PC-3 (cell line): ENCODE measurements around the gene CYB561D2.

Experiments used
- EZH2 ChIP-seq: fragments of 300-600 bp; sonication (generic); IDR thresholded peaks from one replicate; pipeline ENCODE4 v1.6.1; 2017; ENCODE audit warnings: antibody characterized with exemption, mild to moderate bottlenecking, low read length; ENCODE audit not compliant: unreplicated experiment
- TF ChIP-seq, protein P1 (sequence below): fragments of 300-600 bp; sonication (generic); conservative IDR thresholded peaks from 2 replicates; pipeline ENCODE4 v1.5.1; 2017; ENCODE audit warnings: antibody characterized with exemption, low read depth, mild to moderate bottlenecking, low read length

DNA sequence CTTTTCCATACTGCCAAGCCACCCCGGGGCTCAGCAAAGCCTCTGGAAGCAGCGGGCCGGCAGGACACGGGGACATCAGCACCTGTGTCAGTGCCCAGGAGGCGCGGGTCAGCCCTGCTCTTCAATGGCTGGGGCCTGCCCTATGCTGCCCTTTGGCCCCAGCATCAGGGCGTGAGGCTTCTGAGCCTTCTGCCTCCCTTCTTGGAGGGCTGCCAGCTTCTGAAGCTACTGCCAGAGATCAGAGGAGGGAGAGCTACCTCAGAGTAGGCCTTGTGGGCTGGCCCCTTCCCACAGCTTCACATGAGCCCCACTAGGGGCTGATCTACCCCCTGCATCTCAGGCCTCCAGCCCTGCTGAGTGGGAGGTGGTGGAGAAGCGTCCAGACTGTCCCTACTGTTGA is 21.7 kb downstream of the CYB561D2 start:
- TF ChIP-seq, protein P1, sequence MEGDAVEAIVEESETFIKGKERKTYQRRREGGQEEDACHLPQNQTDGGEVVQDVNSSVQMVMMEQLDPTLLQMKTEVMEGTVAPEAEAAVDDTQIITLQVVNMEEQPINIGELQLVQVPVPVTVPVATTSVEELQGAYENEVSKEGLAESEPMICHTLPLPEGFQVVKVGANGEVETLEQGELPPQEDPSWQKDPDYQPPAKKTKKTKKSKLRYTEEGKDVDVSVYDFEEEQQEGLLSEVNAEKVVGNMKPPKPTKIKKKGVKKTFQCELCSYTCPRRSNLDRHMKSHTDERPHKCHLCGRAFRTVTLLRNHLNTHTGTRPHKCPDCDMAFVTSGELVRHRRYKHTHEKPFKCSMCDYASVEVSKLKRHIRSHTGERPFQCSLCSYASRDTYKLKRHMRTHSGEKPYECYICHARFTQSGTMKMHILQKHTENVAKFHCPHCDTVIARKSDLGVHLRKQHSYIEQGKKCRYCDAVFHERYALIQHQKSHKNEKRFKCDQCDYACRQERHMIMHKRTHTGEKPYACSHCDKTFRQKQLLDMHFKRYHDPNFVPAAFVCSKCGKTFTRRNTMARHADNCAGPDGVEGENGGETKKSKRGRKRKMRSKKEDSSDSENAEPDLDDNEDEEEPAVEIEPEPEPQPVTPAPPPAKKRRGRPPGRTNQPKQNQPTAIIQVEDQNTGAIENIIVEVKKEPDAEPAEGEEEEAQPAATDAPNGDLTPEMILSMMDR: no peak
- no peak for TF ChIP-seq EZH2
